Dermis blood vessel endothelial cell (primary cell): ENCODE measurements around the gene POLR3H. TPM values are rescaled to one million over a fixed set of nuclear protein-coding genes. Genes with fewer than 3 reads are reported as not detected.

ENCODE experiments used
- DNase-seq: peaks from one replicate; pipeline ENCODE4 v3.0.0; 2010
- total RNA-seq: library from RNA; depleted of rRNA; stranded (reverse); fragments of >200 nt; gene quantifications from 2 replicates; pipeline ENCODE4 v1.2.3, GENCODE V29; 2014

The POLR3H gene
- total RNA-seq, 1 donor from 2014 or later, result 11.7 TPM

DNA sequence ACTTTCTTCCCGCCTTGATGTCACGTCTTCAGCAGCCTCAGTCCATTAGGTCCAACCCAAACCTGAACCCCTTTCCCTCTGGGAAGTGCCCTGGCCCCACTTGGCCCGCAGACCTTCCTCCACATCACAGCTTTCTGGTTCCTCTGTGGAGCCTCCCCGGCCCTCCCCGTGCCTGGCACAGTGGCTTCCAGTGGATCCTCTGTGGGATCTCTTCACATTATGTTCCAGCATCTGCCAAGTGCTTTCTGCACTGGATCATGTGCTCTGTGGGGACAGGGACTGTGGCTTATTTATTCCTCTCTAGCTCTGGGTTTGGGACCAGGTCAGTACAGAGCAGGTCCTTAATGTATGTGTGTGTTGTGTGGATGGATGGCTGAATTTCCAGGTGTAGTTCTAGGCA is 30.9 kb downstream of the POLR3H start:
- no peak for DNase-seq

DNA sequence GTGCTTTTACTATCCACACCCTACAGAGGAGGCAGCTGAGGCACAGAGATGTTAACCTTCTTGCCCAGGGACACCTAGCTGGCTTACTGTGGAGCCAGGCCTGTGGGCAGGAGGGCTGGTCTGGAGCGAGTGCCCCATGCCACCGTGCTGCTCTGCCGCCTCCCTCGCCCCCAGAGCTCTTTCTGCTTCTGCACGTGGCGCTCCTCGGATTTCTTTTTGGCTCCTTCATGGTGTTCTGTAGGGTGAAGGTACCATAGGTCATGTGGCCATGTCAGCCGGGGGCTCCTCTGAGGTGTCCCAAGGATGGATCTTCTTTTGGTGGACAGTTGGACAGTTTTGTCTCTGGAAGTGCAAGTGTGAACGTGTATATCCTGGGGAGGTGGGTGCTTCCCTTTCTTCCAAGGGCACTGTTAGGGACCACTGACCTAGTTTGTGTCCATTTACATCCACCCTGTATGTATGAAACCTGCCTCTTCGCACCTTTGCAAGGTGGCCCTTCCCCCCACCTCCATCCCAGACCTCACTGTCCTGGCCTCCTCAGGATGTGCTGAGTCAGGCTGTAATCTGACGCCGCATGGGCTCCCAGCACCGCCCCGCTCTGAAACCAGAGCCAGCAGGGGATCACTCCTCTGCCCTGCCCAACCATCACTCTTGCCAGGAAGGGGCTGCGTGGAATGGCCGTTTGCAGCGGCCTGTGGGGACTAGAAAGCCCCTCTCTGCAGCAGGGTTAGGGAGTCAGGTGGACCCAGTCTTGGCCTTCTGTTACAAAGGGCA is 31.7 kb downstream of the POLR3H start:
- DNase-seq, result peak; percentile 55

DNA sequence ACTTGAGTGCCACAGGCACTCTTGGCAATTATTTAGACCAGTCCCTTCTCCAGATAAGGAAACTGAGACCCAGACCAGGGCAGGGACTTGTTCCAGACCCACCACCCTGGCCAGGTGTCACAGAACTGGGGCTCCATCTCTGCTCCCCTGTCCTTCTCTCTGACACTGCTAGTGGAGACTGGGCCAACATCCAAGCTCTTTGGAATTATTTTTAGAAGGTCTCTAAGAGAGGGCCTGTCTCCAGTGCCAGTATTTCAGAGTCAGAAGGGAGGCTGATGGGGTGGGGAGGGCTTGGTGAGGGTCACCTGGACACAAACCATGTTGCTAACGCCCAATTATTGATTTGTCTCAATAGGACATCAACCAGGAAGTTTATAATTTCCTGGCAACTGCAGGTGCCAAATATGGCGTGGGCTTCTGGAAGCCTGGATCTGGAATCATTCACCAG is 32.7 kb downstream of the POLR3H start:
- DNase-seq, result no peak

DNA sequence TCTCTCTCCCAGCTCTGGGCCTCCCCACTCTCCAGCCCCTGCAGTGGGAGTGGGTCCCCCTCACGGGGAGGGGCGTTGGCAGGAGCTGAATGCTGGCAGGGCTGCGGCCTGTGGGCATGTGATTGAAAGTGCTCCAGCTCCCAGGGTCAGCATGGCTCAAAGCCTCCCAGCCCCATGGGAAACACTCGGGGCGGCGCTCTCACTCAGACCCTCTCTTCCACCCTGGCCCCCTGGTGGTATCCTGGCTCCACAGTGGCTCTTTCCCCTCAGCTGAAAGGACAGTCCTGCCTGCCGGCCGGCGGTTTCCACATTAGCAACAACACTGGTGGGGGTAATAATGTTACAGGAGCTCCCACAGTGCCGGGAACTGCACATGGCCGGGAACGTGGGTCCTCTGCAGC is 35.5 kb downstream of the POLR3H start:
- no peak for DNase-seq

- no peak for DNase-seq
Observed at GRCh38 chr22:41507330-41508063, 36.8 kb downstream of the POLR3H start.

DNA sequence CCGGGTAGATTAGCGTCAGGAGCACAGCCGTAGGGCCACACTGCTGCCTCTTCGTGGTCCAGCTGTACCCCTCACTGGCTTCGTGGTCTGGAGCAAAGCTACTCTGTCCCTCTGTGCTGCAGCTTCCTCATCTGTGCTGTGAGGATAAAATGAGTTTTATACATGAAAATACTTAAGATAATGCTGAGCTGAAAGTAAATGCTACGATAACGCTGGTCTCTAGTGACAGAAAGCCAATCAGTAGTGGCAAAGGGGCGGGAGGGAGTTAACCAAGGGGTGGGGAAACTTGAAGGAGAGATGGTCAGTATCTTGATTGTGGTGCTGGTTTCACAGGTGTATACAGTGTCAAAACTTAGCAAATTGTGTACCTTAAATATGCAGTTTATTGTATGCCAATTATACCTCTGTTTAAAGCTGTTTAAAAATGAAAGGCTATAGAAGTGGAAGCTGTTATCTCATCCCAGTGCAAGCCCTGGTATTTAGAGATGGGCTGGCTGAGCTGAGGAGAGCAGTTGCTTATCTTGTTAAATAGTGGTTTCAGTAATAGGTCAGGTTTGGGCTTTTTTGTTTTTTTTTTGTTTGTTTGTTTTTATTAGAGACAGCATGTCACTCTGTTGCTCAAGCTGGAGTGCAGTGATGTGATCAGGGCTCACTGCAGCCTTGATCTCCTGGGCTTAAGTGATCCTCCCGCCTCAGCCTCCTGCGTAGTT is 38.6 kb downstream of the POLR3H start:
- no peak for DNase-seq

DNA sequence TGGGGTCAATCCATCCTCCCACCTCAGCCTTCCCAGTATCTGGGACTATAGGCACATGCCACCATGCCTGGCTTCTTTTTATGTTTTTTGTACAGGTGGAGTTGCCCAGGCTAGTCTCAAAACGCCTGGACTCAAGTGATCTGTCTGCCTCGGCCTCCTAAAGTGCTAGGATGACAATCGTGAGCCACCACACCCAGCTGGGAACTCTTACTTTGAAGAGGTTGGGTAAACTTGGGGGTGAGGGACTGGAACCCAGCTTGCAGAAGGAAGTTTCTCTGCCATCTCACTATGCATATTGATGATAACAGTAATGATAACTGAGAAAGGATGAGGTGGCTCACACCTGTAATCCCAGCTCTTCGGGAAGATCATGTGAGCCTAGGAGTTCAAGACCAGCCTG is 39.5 kb downstream of the POLR3H start:
- DNase-seq, result no peak

DNA sequence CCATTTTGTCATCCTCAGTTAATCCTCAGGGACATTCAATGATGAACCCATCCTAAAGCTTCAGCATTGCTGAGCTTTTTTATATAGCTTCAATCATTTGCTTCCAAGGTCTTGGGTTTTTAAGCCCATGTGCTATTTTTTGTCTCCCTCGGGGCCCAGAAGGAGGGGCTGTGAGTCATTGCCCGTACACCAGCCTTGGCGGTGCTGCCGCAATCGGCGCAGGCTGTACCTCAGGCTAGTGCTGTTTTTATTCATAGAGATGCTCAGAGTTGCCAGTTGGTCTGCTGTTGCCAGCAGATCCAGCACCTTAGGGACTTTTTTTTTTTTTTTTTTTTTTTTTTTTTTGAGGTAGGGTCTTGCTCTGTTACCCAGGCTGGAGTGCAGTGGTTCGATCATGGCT is 39.9 kb downstream of the POLR3H start:
- no peak for DNase-seq

GRCh38 chr22:41501209-41501608 is 43.1 kb downstream of the POLR3H start:
- peak; percentile 51 for DNase-seq

DNA sequence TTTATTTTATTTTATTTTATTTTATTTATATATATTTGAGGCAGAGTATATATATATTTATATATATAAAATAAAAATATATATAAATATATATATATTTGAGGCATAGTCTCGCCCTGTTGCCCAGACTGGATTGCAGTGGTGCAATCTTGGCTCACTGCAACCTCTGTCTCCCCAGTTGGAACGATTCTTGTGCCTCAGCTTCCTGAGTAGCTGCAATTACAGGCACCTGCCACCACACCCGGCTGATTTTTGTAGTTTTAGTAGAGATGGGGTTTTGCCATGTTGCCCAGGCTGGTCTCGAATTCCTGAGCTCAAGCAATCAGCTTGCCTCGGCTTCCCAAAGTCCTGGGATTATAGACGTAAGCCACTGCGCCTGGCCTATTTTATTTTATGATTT is 44.0 kb downstream of the POLR3H start:
- DNase-seq, result no peak

GRCh38 chr22:41499624-41500280 is 44.5 kb downstream of the POLR3H start:
- DNase-seq, result no peak

GRCh38 chr22:41498303-41498835 is 45.9 kb downstream of the POLR3H start:
- no peak for DNase-seq

- DNase-seq, result no peak
Observed at GRCh38 chr22:41491374-41492100, 52.7 kb downstream of the POLR3H start.

DNA sequence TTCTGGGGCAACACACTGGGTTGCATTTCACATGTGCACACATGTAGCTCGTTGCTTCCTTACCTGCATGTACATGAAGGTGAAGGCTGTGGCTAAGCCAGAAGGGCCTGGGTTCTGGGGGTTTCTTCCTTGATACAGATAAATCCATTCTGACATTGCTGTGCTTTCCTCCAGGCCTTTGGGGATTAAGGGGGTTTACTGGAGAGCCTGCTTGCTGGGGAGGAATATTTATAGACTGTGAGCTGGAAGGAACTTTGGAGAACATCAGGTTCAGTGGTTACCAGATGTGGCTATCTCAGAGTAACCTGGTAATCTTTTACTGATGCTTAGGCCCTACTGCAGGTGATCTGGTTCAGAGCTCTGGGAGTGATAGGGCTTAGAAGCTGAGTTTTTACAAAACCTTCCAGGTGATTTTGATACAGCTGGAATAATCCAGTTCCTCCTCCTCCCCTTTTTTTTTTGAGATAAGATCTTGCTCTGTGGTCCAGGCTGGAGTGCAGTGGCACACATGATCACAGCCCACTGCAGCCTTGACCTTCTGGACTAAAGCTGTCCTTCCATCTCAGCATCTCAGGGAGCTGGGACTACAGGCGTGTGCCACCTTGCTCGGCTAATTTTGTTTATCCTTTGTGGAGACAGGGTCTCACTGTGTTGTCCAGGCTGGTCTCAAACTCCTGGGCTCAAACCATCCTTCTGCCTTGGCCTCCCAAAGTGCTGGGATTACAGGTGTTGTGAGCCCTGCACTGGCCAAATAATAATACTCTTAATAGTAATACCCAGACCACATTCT is 55.5 kb downstream of the POLR3H start:
- DNase-seq, result no peak

GRCh38 chr22:41488076-41488475 is 56.2 kb downstream of the POLR3H start:
- DNase-seq, result no peak

GRCh38 chr22:41487037-41487935 is 57.0 kb downstream of the POLR3H start:
- DNase-seq, result no peak

DNA sequence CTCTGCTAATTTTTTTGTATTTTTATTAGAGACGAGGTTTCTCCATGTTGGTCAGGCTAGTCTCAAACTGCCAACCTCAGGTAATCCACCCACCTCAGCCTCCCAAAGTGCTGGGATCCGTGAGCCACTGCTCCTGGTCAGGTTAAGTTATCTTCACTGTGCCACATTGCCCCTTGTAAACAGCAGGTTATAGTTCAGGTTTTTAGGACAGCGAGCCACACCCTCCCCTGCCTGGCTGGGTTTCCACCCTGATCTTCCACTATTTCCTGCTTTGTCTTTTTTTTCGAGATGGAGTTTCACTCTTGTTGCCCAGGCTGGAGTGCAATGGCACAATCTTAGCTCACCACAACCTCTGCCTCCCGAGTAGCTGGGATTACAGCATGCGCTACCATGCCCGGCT is 59.2 kb downstream of the POLR3H start:
- no peak for DNase-seq

DNA sequence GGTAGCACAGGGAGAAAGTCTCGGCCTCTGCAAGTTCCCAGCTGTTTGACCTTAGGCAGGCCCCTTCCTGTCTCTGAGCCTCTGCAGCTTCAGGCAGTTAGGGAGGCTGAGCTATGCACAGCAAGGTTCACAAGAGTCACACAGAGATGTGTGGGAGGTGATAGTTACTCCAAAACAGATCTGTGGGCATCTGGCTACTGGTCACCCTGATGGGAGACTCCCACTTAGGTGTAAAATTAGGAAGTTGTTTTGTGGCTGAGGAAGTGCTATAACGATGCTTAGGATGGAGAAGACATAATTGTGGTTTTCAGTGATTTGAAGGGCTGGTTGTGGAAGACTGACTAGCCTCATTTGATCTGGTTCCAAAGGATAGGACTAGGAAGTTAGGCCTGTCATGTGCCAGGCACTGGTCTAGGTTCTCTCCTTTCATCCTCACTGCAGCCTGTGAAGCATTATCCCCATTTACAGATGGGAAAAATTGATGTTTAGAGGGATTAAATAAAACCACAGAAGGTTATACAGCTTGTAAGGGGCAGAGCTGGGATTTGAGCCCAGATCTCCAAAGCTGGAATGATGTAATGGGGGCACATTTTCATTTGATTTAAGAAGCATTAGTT is 61.8 kb downstream of the POLR3H start:
- DNase-seq, result no peak

DNA sequence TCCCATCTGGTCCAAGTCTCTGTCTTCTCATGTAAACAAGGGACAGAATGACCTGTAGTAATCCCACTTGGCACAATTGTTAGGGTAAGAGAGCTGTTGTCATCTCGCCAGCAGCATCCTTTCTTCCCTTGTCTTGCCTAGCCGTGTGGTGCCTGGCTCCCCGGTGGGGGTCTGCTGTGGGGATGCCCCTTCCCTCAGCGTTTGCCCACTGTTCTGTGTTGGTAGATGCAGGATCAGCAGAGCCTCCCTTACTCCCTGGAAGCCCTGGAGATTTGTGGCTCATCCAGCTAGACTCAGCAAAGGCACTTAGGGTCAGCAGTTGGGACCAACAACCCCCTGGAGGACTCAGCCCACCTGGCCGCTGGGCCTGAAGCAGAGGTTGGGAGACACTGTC is 62.3 kb downstream of the POLR3H start:
- no peak for DNase-seq
